Liver (tissue), 9 donors: ENCODE measurements around the gene EHD4. TPM values are rescaled to one million over a fixed set of nuclear protein-coding genes. Genes with fewer than 3 reads are reported as not detected.

Source experiments
- DNase-seq: peaks from one replicate; pipeline ENCODE4 v3.0.0-alpha.2; 2017; ENCODE audit warnings: low spot score
- H3K27ac ChIP-seq, 2 donors: one replicate each; pipeline ENCODE4 v1.7.0; 2013; ENCODE audit warnings: inconsistent platforms in 2 of 2, low read length in 2 of 2, control low read depth in 1 of 2, low read depth in 1 of 2, mild to moderate bottlenecking in 1 of 2
- H3K27me3 ChIP-seq, 4 donors: one replicate each; pipeline versions ENCODE4 v1.6.1 to v1.7.0; 2013; ENCODE audit warnings: low read length in 3 of 4, inconsistent platforms in 1 of 4, mild to moderate bottlenecking in 1 of 4, moderate library complexity in 1 of 4; ENCODE audit not compliant: control insufficient read depth in 4 of 4, insufficient read depth in 4 of 4
- H3K36me3 ChIP-seq, 4 donors: one replicate each; pipeline versions ENCODE4 v1.6.1 to v1.7.0; 2013; ENCODE audit warnings: low read length in 3 of 4, mild to moderate bottlenecking in 3 of 4, low read depth in 1 of 4, moderate library complexity in 1 of 4; ENCODE audit not compliant: control insufficient read depth in 4 of 4, insufficient read depth in 3 of 4
- H3K4me1 ChIP-seq, 4 donors: one replicate each; pipeline versions ENCODE4 v1.6.1 to v1.7.0; 2013; ENCODE audit warnings: low read length in 3 of 4, mild to moderate bottlenecking in 3 of 4, moderate library complexity in 1 of 4; ENCODE audit not compliant: control insufficient read depth in 4 of 4, insufficient read depth in 4 of 4
- H3K4me3 ChIP-seq, 3 donors: one replicate each; pipeline versions ENCODE4 v1.6.1 to v1.7.0; 2013; ENCODE audit warnings: low read length in 3 of 3, control low read depth in 1 of 3, low read depth in 1 of 3, mild to moderate bottlenecking in 1 of 3
- H3K9ac ChIP-seq, 2 donors: one replicate each; pipeline ENCODE4 v1.7.0; 2013; ENCODE audit warnings: low read length in 2 of 2, mild to moderate bottlenecking in 2 of 2, moderate library complexity in 2 of 2, control low read depth in 1 of 2, low read depth in 1 of 2
- H3K9me3 ChIP-seq, 4 donors: one replicate each; pipeline versions ENCODE4 v1.6.1 to v1.7.0; 2013; ENCODE audit warnings: low read length in 3 of 4; ENCODE audit not compliant: control insufficient read depth in 4 of 4
- FOXA1 ChIP-seq: IDR thresholded peaks from 2 replicates; pipeline ENCODE4 v1.6.1; 2016; ENCODE audit warnings: antibody characterized with exemption
- FOXA2 ChIP-seq: IDR thresholded peaks from 2 replicates; pipeline ENCODE4 v1.6.1; 2016; ENCODE audit warnings: antibody characterized with exemption
- GABPA ChIP-seq, 2 donors: IDR thresholded peaks in 1 of 2; conservative IDR thresholded peaks in 1 of 2; 2 replicates each; pipeline ENCODE4 v1.6.1; 2016; ENCODE audit warnings: antibody characterized with exemption in 2 of 2, mild to moderate bottlenecking in 1 of 2, moderate library complexity in 1 of 2
- HNF4G ChIP-seq: IDR thresholded peaks from 2 replicates; pipeline ENCODE4 v1.6.1; 2016; ENCODE audit warnings: antibody characterized with exemption
- JUND ChIP-seq, 2 donors: IDR thresholded peaks; 2 replicates each; pipeline ENCODE4 v1.6.1; 2016; ENCODE audit warnings: antibody characterized with exemption in 2 of 2
- NR2F2 ChIP-seq: IDR thresholded peaks from 2 replicates; pipeline ENCODE4 v1.6.1; 2016; ENCODE audit warnings: antibody characterized with exemption
- RAD21 ChIP-seq, 2 donors: IDR thresholded peaks; 2 replicates each; pipeline ENCODE4 v1.6.1; 2016; ENCODE audit warnings: antibody characterized with exemption in 2 of 2, mild to moderate bottlenecking in 2 of 2
- RXRA ChIP-seq, 2 donors: IDR thresholded peaks; 2 replicates each; pipeline ENCODE4 v1.6.1; 2017 to 2018; ENCODE audit warnings: antibody characterized with exemption in 2 of 2, mild to moderate bottlenecking in 1 of 2
- SP1 ChIP-seq: IDR thresholded peaks from 2 replicates; pipeline ENCODE4 v1.6.1; 2018; ENCODE audit warnings: antibody characterized with exemption, mild to moderate bottlenecking
- TAF1 ChIP-seq: conservative IDR thresholded peaks from 2 replicates; pipeline ENCODE4 v1.6.1; 2016; ENCODE audit warnings: antibody characterized with exemption, mild to moderate bottlenecking
- YY1 ChIP-seq: IDR thresholded peaks from 2 replicates; pipeline ENCODE4 v1.6.1; 2016; ENCODE audit warnings: antibody characterized with exemption, mild to moderate bottlenecking
- WGBS: extraction: QIAGEN DNeasy Blood & Tissue Kit; methylation state at CpG from one replicate; pipeline ENCODE4 v1.1.7; 2013; 5-methylcytosine and 5-hydroxymethylcytosine counted together
- polyA plus RNA-seq, 2 donors: library from polyadenylated mRNA; stranded (reverse) in 1 of 2; unstranded in 1 of 2; fragments of 200-250 nt in 1 of 2; fragments of >200 nt in 1 of 2; fragmentation: Nextera tagmentation in 1 of 2; extraction: Ambion mirVana in 1 of 2; gene quantifications; one replicate each; pipeline versions ENCODE4 v1.2.1 to v1.2.3, GENCODE V29; 2013 to 2015
- total RNA-seq, 2 donors: library from RNA; depleted of rRNA; stranded (reverse); fragments of >200 nt; gene quantifications; one replicate each; pipeline ENCODE4 v1.2.3, GENCODE V29; 2014
- TF ChIP-seq, protein P1 (sequence below): fragments of 150-350 bp; IDR thresholded peaks from 2 replicates; pipeline ENCODE4 v1.5.1; 2017; ENCODE audit warnings: improper control_type of control experiment, low read depth, low read length; ENCODE audit not compliant: missing input control
- TF ChIP-seq, protein P2 (sequence below): IDR thresholded peaks from 2 replicates; pipeline ENCODE4 v1.6.1; 2016; ENCODE audit warnings: antibody characterized with exemption
- TF ChIP-seq, protein P3 (sequence below): IDR thresholded peaks from 2 replicates; pipeline ENCODE4 v1.6.1; 2016; ENCODE audit warnings: antibody characterized with exemption
- donor health status: healthy.
- donor health status: healthy.
- donor health status: healthy.
- donor health status: healthy.
- donor health status: healthy.

EHD4 gene
- total and polyA plus RNA-seq, 4 donors, result 3.3 to 10.0 (median 6.2) TPM

DNA sequence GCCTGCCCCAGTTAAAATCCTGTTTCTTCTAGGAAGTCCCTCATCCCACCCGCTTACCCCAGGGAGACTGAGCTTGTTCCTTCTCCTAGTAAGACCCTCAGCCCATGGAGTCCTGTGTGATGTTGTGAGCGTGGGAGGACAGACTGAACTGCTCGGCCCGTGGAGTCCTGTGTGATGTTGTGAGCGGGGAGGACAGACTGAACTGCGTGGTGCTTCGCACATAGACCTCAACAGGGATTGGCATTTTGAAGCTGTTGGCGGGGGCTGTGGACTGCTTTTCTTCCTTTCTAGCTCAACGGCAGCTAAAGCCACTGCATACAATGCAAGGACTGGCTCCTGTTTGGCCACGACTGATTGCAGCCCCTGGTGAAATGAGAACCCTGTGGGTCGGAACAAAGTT lies 76.9 kb downstream of the EHD4 start:
- Histone ChIP-seq H3K4me3 (no peak overlapping the region), H3K9me3 (no peaks in the 10 kb centered on the region), H3K9ac (no peak overlapping the region), H3K27me3 (no peaks in the 10 kb centered on the region), H3K4me1 (peaks cover 7 to 21% (median 13%) of the 10 kb centered on the region in 4 donors), H3K27ac (no peak overlapping the region), H3K36me3 (peaks cover 2 to 10% (median 7%) of the 10 kb centered on the region in 4 donors)
- TF ChIP-seq YY1 (no peak), SP1 (no peak), RXRA (IDR thresholded peaks at IDR 0.05) (no peak), FOXA1 (no peak), NR2F2 (no peak), HNF4G (no peak), TAF1 (no peak), RAD21 (IDR thresholded peaks at IDR 0.05) (no peak)
- TF ChIP-seq, protein P1, sequence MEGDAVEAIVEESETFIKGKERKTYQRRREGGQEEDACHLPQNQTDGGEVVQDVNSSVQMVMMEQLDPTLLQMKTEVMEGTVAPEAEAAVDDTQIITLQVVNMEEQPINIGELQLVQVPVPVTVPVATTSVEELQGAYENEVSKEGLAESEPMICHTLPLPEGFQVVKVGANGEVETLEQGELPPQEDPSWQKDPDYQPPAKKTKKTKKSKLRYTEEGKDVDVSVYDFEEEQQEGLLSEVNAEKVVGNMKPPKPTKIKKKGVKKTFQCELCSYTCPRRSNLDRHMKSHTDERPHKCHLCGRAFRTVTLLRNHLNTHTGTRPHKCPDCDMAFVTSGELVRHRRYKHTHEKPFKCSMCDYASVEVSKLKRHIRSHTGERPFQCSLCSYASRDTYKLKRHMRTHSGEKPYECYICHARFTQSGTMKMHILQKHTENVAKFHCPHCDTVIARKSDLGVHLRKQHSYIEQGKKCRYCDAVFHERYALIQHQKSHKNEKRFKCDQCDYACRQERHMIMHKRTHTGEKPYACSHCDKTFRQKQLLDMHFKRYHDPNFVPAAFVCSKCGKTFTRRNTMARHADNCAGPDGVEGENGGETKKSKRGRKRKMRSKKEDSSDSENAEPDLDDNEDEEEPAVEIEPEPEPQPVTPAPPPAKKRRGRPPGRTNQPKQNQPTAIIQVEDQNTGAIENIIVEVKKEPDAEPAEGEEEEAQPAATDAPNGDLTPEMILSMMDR, result no peak
- TF ChIP-seq, protein P2, sequence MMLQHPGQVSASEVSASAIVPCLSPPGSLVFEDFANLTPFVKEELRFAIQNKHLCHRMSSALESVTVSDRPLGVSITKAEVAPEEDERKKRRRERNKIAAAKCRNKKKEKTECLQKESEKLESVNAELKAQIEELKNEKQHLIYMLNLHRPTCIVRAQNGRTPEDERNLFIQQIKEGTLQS, result no peak
- WGBS, result 96% methylated on average over 11 of the region's 11 CpGs
- DNase-seq, result no peak

DNA sequence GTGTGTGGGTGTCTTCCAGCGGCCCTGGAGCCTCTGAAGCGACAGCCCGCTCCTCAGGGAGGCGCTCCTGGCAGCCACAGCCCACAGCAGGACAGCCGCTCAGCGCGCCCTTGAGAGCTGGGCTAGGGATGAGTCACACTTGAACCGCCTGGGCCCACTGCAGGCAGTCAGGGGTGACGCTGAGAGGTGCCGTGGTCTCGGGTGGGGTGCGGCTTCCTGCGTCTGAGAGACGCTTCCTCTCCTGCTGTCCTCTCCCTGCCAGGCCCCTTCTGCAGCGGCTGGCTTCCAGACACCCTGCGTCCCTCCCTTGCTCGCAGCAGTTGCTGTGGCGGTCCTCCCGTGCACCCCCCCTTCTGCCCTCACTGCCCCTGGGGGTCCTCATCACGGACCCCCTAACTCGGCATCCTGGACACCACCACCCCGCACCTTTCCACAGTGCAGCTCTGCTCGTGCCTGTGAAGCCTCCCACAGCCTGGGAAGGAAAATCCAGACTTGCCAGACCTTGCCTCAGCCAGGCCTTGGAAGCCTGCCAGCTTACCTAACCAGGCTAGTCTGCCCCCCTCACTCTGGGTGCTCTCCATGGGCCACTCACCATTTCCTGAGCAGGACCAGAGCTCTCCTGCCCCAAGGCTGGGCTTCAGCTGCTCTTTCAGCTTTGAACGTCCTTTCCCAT lies 77.4 kb downstream of the EHD4 start:
- TF ChIP-seq, protein P3, sequence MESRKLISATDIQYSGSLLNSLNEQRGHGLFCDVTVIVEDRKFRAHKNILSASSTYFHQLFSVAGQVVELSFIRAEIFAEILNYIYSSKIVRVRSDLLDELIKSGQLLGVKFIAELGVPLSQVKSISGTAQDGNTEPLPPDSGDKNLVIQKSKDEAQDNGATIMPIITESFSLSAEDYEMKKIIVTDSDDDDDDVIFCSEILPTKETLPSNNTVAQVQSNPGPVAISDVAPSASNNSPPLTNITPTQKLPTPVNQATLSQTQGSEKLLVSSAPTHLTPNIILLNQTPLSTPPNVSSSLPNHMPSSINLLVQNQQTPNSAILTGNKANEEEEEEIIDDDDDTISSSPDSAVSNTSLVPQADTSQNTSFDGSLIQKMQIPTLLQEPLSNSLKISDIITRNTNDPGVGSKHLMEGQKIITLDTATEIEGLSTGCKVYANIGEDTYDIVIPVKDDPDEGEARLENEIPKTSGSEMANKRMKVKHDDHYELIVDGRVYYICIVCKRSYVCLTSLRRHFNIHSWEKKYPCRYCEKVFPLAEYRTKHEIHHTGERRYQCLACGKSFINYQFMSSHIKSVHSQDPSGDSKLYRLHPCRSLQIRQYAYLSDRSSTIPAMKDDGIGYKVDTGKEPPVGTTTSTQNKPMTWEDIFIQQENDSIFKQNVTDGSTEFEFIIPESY, result no peak
- TF ChIP-seq RAD21 (IDR thresholded peaks at IDR 0.05) (peak in 1 of 2 donors; percentile 21), JUND (IDR thresholded peaks at IDR 0.05) (peak; percentile 23 to 44), FOXA1 (no peak), FOXA2 (no peak), GABPA (IDR thresholded peaks at IDR 0.05 in 1 of 2, conservative IDR thresholded peaks at IDR 0.05 in 1 of 2) (no peak)
- TF ChIP-seq, protein P1, result no peak
- no peak for DNase-seq
- Histone ChIP-seq H3K36me3 (peaks cover 0 to 9% (median 3%) of the 10 kb centered on the region in 4 donors), H3K9me3 (no peaks in the 10 kb centered on the region), H3K4me1 (peaks cover 7 to 21% (median 13%) of the 10 kb centered on the region in 4 donors), H3K27ac (peak overlapping the region in 1 of 2 donors; percentile 22), H3K27me3 (no peaks in the 10 kb centered on the region), H3K4me3 (no peak overlapping the region), H3K9ac (no peak overlapping the region)
- 56% methylated on average over 24 of the region's 24 CpGs for WGBS
